Body of pancreas (tissue), 4 donors: ENCODE data around the gene THOC1. TPM values are rescaled to one million over a fixed set of nuclear protein-coding genes. Genes with fewer than 3 reads are reported as not detected.

Experiments
- ATAC-seq: fragments of 150-250 bp; one replicate; pipeline ENCODE4 v1.9.1; 2016
- DNase-seq, 4 donors: peaks; one replicate each; pipeline ENCODE4 v3.0.0-alpha.2; 2019
- H3K27ac ChIP-seq, 4 donors: fragments of 200-600 bp; sonication (generic); 1 replicate in 3 of 4; 2 replicates in 1 of 4; pipeline versions ENCODE4 v1.5.1 to v1.6.1; 2016 to 2019; ENCODE audit warnings: mild to moderate bottlenecking in 1 of 4, mixed read lengths in 1 of 4, moderate library complexity in 1 of 4
- H3K27me3 ChIP-seq, 2 donors: fragments of 200-600 bp; sonication (generic); one replicate each; pipeline ENCODE4 v1.6.0; 2016; ENCODE audit warnings: mild to moderate bottlenecking in 1 of 2
- H3K36me3 ChIP-seq, 2 donors: fragments of 200-600 bp; sonication (generic); replicated peaks in 1 of 2; 2 replicates each; pipeline ENCODE4 v1.5.1; 2016; ENCODE audit warnings: low read depth in 2 of 2; ENCODE audit not compliant: insufficient read depth in 1 of 2
- H3K4me1 ChIP-seq: fragments of 200-600 bp; sonication (generic); one replicate; pipeline ENCODE4 v1.6.0; 2016
- H3K4me3 ChIP-seq, 2 donors: fragments of 200-600 bp; sonication (generic); 1 replicate in 1 of 2; 2 replicates in 1 of 2; pipeline ENCODE4 v1.5.1; 2016 to 2019
- H3K9me3 ChIP-seq, 3 donors: fragments of 200-600 bp; sonication (generic); 1 replicate in 2 of 3; 2 replicates in 1 of 3; pipeline ENCODE4 v1.5.1; 2016
- POLR2A ChIP-seq, 3 donors: fragments of 450-650 bp; IDR thresholded peaks; one replicate each; pipeline ENCODE4 v1.6.1; 2016; ENCODE audit warnings: antibody characterized with exemption in 3 of 3, mild to moderate bottlenecking in 2 of 3
- WGBS, 2 donors: methylation state at CpG; one replicate each; pipeline ENCODE4 v1.1.5; 2017; 5-methylcytosine and 5-hydroxymethylcytosine counted together
- intact Hi-C: fragments of 100-400 bp; cut with DNase I; formaldehyde crosslinking; loops from one replicate; pipeline ENCODE4 v1.15.1; 2023
- total RNA-seq, 2 donors: library from RNA; depleted of rRNA; stranded (reverse); fragments of >200 nt; gene quantifications; one replicate each; pipeline ENCODE4 v1.1.0, GENCODE V29; 2016
- TF ChIP-seq, protein P1 (sequence below), 7 experiments: fragments of 450-650 bp in 4 of 7; fragments of 200-600 bp in 3 of 7; sonication (generic) in 3 of 7; IDR thresholded peaks; one replicate each; pipeline ENCODE4 v1.5.1; 2016 to 2019; ENCODE audit warnings: antibody characterized with exemption in 7 of 7

THOC1 gene
- total RNA-seq, 2 donors from 2014 or later: 21.8 to 36.6 TPM

DNA sequence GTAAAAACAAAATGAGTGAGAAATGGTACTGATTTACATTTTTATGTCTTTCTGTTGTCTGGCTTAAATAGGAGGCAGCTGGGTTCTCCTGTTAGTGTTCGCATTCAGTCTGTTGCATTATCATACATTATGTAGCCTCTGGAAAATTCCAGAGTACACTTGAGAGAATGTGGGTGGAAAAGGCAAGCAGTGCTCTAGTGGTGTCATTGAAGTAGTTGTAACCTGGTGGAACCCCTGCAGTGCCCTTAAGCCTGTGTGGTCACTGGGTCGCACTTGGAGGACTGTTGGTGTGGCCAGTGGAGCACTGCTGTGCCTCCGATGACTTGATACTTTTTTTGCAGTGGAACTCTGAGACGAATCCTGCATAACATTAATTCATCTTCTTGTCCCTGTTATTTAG is 57.1 kb downstream of the THOC1 start:
- WGBS, 2 donors: 94 to 95% methylated on average over 4 of the region's 4 CpGs
- Histone ChIP-seq H3K27me3 (no peaks in the 10 kb centered on the region), H3K4me3 (no peak overlapping the region), H3K4me1 (no peaks in the 10 kb centered on the region), H3K36me3 (peaks cover 0 to 20% of the 10 kb centered on the region in 2 donors), H3K9me3 (no peaks in the 10 kb centered on the region), H3K27ac (no peak overlapping the region)
- no peak for TF ChIP-seq POLR2A (IDR thresholded peaks at IDR 0.05)
- TF ChIP-seq, protein P1, sequence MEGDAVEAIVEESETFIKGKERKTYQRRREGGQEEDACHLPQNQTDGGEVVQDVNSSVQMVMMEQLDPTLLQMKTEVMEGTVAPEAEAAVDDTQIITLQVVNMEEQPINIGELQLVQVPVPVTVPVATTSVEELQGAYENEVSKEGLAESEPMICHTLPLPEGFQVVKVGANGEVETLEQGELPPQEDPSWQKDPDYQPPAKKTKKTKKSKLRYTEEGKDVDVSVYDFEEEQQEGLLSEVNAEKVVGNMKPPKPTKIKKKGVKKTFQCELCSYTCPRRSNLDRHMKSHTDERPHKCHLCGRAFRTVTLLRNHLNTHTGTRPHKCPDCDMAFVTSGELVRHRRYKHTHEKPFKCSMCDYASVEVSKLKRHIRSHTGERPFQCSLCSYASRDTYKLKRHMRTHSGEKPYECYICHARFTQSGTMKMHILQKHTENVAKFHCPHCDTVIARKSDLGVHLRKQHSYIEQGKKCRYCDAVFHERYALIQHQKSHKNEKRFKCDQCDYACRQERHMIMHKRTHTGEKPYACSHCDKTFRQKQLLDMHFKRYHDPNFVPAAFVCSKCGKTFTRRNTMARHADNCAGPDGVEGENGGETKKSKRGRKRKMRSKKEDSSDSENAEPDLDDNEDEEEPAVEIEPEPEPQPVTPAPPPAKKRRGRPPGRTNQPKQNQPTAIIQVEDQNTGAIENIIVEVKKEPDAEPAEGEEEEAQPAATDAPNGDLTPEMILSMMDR (IDR thresholded peaks at IDR 0.05): no peak
- ATAC-seq (no peak), DNase-seq (no peak)
- intact Hi-C loops: no loop called here

DNA sequence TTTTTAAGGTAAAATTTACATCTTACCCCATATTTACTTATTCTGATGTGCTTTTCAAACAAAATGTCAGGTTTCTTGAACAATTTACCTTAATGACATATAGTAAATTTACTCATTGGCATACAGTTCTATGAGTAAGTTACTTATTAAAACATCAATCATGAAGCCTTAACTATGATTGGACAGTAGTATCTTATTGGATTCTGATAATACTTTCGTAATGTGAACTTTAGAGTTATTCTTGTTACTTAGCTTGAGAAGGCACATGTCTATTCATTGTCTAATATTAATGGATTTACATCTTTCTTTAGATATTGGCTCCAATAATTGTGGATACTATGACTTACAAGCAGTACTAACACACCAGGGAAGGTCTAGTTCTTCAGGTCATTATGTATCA is 57.8 kb downstream of the THOC1 start:
- intact Hi-C loops: no loop called here
- no peak for TF ChIP-seq POLR2A (IDR thresholded peaks at IDR 0.05)
- TF ChIP-seq, protein P1 (IDR thresholded peaks at IDR 0.05): no peak
- ATAC-seq (no peak), DNase-seq (no peak)
- H3K36me3 ChIP-seq: peaks cover 0 to 20% of the 10 kb centered on the region in 2 donors
- 18 to 31% methylated on average over 1 of the region's 1 CpG for WGBS, 2 donors
- H3K4me3 ChIP-seq: no peak overlapping the region
- H3K27ac ChIP-seq: no peak overlapping the region
- no peaks in the 10 kb centered on the region for H3K4me1 ChIP-seq
- H3K9me3 ChIP-seq: no peaks in the 10 kb centered on the region
- no peaks in the 10 kb centered on the region for H3K27me3 ChIP-seq

DNA sequence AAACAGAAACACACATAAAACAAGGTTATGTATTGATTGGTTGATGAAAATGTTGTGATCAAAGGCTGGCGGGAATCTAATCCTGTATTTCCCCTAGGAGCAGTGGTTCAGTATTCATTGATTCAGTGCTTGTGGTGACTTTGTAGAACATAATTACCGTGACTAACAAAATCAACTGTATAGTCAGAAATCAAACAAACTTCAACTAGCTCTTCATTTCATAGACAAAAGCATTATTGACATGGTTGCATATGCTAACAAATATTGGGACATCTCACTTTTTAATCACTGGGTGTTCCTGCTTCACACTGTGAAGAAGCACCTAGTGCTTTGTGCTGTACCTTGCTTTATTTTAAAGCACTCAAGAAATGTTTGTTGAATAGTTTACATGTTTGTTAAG is 68.1 kb downstream of the THOC1 start:
- Histone ChIP-seq H3K36me3 (peaks cover 5 to 22% of the 10 kb centered on the region in 2 donors), H3K27ac (no peak overlapping the region), H3K27me3 (no peaks in the 10 kb centered on the region), H3K4me3 (no peak overlapping the region), H3K4me1 (no peaks in the 10 kb centered on the region), H3K9me3 (no peaks in the 10 kb centered on the region)
- 86 to 97% methylated on average over 2 of the region's 2 CpGs for WGBS, 2 donors
- ATAC-seq (no peak), DNase-seq (no peak)
- intact Hi-C loops: no loop called here
- TF ChIP-seq, protein P1 (IDR thresholded peaks at IDR 0.05): no peak
- TF ChIP-seq POLR2A (IDR thresholded peaks at IDR 0.05): no peak

DNA sequence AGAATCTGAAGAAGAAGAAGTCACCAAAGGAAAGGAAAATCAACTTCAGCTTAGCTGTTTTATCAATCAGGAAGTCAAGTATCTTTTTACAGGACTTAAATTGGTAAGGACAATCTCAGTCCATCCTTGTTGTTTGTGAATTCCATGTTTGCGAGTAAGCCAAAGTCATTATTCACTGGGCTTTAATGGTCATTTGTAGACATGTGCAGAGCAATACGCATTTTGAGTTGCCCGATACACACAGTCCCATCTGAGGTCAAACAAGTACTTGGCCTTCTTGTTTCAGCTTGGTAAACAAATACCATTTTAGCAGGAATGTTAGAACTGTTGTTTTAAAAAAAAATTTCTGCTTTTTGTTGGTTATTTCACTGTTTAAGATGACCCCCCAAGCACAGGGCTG is 68.6 kb downstream of the THOC1 start:
- no peak for ATAC-seq
- Histone ChIP-seq H3K27ac (no peak overlapping the region), H3K27me3 (no peaks in the 10 kb centered on the region), H3K36me3 (peaks cover 5 to 19% of the 10 kb centered on the region in 2 donors), H3K4me1 (no peaks in the 10 kb centered on the region), H3K4me3 (no peak overlapping the region), H3K9me3 (no peaks in the 10 kb centered on the region)
- 94 to 100% methylated on average over 3 of the region's 3 CpGs for WGBS, 2 donors
- DNase-seq: no peak
- intact Hi-C loops: no loop called here
- TF ChIP-seq, protein P1 (IDR thresholded peaks at IDR 0.05): no peak
- no peak for TF ChIP-seq POLR2A (IDR thresholded peaks at IDR 0.05)

DNA sequence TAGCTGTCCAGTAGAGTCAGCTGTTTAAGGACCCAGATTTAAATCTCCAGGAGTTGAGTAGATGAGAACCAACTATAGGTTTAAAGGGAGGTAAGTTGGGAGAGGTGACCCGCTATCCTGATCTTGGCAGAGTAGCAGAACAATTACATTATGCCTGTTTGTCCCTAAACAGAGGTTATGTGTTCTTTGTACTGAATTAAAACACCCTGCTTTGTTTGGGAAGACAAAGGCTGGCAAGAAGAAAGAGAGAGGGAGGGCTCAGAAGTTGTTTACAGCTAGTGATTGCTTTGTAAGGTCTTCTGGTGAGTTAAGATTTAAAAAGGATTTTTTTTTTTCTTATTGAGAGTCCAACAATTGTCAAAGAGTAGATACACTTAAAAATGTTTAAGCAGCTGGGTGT is 72.2 kb downstream of the THOC1 start:
- no peak for ATAC-seq
- 90 to 91% methylated on average over 1 of the region's 1 CpG for WGBS, 2 donors
- Histone ChIP-seq H3K36me3 (peaks cover 0 to 9% of the 10 kb centered on the region in 2 donors), H3K9me3 (no peaks in the 10 kb centered on the region), H3K27me3 (no peaks in the 10 kb centered on the region), H3K4me3 (no peak overlapping the region), H3K4me1 (no peaks in the 10 kb centered on the region), H3K27ac (no peak overlapping the region)
- intact Hi-C loops: no loop called here
- DNase-seq: no peak
- no peak for TF ChIP-seq POLR2A (IDR thresholded peaks at IDR 0.05)
- TF ChIP-seq, protein P1 (IDR thresholded peaks at IDR 0.05): no peak
